ENCODE results near the gene UQCC3.

The UQCC3 gene

DNA sequence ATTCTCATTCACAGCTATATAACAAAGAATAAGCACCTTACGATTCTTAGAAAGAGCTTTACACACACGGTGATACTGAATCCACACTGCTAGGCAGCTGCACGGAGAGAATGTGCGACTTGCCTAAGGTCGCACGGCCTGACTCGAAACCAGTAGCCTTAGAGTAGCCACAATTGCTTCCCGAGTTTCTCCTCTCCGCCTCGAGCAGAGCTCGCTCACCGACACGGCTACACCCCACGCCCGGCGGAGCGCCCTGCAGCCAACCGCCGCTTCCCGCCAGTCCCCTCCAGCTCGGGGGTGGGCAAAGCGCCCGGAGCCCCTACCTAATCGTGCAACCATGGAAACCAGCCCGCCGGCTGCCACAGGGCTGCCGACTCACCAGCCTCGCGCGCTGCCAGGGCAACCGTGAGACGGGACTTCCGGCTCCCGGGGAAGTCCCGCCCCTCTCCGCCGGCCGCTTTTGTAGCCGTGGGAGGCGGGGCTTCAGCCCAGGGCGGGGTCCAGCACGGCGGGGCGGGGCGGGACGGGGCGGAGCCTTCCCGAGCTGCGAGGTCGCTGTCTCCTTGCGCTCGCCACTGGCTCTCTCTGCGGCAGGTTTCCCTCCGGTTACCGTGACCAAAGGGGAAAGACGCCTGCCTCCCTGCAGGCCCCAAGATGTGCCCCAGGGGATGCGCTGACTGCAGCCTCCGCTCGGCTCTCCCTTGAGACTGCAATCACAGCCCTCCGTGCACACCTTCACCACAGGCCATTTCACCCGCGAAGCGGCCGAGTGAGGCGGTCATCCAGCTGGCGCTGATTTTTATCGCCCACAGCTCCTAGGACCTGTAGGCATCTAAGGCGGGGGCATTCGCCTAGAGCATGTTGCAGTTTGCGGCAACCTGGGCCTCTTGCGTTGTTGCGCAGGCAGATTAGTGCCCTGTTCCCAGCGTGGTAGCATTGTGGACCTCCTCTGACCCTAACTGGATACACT is 34.7 kb downstream of the UQCC3 start:
- DNase-seq = peak; percentile 88

DNA sequence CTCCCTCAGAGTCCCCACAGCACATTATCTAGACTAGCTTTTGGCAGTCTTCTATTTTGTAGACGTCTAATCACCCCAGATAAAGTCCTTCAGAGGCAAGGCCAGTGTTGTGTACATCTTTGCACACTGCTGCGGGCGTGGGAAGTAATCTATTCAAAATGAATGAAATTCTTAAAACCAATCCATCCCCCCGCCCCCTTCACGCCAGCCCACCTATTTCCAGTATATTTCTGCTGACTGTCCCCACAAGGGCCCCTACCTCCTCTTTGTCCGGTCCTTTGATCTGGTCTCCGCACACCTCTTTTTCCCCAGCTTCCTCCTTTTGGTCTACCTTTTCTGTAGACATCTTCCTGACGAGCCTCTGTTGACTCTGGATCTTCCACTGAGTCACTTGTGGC is 35.4 kb downstream of the UQCC3 start:
- DNase-seq = no peak

DNA sequence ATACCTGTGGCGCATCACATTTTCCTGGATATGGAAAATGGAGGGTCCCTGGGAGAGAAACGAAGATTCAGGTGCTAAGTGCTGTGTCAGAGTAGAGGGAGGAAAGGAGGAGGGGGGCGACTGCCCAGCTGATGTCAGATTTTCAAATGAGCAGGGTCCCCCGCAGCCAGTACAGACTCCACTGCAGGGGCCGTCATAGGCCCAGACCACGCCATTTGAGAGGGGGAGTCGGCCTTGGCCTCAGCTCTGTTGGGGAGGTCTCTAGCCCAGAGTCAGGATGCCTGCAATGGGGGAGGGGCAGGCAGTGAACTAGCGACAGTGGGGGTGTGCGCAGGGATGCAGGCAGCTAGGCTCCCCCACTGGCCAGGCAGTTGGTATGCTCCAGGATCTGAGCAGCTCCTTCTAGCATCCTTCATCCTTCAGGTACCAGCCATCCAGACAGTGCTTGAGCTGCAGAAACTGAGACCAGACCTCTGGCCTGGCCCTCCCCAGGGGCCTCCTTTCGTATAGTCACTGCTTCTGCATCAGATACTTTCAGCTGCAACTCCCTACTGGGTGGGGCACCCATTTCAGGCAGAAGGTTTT is 35.9 kb downstream of the UQCC3 start, which contains the start of the genes BSCL2 and GNG3:
TSS of gene BSCL2 (minus strand) at position 148 of the 585 bp plus-strand sequence. CDS start 229 bp downstream, outside the sequence.
TSS of gene GNG3 (plus strand) at position 400 of the 585 bp plus-strand sequence. CDS start 620 bp downstream, outside the sequence.
- no peak for DNase-seq

DNA sequence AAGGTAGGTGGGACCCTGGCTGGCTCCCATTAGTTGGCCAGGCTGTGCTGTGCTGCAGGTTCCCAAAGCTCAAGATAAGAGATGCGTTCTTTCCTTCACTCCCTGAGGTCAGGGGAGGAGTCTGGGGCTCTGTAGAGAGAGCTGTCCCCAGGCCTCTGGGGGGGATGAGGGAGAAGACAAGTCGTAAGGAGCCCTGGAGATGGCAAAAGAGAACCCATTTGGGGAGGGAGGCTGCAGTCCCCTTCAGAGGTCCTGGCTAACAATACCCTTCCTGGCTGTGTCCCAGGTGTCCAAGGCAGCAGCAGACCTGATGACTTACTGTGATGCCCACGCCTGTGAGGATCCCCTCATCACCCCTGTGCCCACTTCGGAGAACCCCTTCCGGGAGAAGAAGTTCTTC is 36.9 kb downstream of the UQCC3 start:
- DNase-seq = no peak

DNA sequence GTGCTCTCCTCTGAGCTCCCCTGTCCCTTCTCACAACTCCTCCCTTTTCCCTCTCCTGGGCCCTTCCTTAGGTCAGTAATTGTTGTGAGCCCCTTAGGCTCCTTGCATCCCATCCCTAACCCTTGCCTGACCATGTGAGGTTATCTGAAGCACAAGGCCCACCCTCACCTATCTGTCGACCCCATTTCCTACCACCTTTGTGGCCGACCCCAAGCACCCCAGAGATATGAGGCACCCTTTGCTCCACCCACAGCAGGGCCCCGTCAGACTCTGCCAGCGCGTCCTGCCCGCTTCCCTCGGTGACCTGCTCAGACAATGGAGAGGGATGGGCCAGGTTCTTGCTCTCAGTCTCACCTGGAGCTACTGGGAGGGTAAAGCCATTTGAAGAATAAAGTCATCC is 37.3 kb downstream of the UQCC3 start:
- DNase-seq = no peak

DNA sequence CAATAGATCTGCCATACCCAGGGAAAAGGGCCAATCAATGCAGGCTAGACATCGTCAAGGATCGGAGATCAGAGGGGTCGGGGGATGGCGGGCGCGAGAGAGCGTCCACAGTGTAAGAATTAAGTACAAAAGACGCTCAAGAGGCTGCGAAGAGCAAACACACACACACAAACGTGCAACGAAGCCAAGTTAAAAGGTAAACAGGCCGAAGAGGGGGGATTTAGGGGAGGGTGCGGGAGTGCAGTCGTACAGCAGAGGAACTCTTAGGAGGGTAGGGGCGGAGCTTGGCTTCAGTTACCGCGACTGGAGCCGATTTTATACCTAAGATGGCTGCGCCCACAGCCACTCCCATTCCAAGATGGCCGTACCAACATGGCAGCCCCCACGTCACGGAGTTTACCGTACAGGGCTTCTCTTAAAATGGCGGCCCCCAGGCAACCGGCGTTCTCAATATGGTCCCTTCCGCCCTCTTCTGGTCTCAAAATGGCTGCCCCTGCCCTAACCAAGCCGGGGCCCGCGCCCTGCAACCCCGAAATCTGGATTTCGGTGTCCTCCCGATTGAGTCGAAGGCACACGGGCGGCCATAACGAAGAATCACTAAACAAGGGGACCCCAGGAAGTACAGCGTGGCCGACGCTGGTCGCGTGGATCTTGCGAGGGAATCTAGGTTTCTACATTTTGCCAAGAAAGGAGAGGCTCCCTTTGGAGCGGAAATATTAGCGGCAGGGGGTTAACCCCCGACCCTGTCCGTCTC is 38.0 kb downstream of the UQCC3 start:
- DNase-seq = peak; percentile 89

DNA sequence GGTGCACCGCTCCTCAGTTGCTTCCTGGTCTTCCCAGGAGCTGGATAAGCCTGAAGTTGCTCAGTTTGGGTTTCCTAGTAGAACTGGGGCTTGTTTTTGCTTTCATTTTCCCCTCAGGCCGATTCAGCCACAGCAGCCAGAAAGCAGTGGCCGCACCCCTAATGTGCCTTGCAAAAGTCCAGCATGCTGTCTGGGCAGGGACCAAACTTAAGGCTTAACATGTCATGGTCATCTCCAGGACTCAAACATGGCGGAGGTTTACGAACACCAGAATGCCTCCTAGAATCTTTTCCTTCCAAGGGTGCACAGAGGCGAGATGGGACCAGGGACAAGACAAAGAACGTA is 38.5 kb downstream of the UQCC3 start:
- DNase-seq = no peak

DNA sequence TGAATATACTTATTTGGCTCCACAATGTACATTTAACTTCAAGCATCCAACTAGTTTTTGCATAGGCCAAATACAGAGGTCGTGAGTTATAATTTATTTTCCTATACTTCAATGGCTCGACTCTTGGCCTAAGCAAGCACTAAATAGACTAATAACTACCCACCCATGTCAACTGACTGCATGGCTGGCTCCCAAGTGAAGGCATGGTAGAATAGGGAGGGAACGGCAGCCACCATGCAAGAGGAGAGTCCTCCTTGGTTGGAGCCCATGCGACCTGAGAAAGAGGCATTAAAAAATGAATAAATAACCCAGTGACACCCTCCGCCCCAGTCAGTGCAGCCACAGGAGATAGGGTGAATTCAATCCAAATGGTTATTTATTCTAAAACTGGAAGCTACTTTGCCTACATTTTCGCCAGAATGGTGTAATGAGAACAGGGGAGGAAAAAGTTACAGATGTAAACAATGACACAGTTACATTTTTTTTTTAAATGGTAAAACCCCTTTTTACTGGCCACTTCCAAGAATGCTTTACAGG is 40.9 kb downstream of the UQCC3 start:
- no peak for DNase-seq

DNA sequence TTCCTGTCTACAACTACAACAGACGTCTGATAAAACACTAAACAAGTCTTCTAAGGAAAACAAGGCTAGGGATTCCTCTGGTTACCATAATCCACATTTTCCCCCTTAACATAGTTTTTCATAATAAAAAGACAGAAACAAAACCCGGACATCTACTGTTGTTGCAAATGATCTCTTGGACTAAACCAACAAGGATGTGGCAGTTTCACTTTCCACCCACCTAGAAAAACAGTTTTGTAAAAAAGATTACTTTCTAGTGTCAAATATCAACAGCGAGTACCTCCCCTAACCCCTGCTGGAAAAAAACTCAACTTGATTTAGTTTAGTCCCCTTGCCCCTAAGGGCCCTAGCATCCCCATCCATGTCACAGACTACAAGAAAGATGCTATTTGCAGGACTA is 41.4 kb downstream of the UQCC3 start:
- DNase-seq = no peak

DNA sequence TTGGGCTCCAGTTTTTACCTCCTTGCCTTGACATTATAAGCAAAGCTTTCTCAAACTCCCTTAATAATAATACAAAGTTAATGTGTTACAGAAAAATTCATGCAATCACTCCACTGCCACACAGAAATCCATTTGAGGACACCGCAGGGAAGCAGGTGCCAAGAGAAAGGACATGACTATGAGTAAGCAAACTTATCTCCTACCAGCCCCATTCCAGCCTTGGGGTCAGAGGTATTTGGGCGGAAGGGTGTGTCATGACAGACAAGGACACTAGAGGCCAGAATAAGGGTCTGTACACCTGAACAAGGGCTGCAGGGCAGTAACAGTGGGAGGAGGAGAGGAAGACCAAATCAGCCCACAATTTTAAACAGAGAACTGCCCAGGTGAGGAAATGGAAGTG is 41.9 kb downstream of the UQCC3 start:
- no peak for DNase-seq

DNA sequence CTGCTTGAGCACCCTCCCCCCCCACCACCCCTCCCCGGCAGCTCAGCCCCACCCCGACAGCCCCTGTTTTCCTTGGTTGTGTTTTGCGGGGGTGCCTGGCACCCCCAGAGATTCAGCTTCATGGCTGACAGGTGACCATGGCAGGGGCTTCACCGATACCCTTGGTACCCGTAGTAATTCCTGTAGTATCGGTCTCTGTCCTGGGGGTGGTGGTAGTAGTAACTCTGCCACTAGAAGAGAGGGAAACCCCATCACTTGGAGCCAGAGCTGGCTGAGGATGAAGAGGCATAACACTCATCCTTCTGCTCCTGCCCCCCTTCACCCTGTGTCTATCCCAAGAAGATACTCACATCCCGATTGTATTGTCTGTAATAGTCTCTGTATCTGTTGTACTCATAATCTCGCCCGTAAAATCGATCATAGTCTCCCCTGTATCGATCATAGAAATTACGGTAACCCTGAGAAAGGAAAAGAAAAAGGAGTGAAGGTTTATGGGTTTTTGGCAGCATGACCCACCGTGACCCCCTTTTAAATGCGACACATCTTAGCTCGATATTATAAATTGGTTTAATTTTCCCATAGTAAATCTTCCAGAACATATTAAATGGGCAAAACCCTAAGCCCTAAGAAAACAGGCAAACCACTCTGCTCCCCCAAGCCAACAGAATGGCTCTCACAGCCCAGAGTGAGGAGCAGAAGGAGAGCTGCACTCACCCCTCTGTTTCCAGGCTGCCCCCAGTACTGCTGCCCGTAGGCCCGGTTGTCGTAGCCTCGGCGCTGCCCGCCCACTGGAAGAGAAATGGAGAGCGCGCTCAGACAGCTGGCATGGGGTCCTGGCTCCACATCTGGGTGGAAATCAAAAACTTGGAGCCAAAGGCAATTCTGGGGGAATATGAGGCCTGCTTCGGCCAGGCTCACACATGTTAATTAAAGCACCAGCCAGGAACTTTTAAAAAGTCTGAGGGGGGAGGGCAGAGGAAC is 44.0 kb downstream of the UQCC3 start:
- DNase-seq = no peak

DNA sequence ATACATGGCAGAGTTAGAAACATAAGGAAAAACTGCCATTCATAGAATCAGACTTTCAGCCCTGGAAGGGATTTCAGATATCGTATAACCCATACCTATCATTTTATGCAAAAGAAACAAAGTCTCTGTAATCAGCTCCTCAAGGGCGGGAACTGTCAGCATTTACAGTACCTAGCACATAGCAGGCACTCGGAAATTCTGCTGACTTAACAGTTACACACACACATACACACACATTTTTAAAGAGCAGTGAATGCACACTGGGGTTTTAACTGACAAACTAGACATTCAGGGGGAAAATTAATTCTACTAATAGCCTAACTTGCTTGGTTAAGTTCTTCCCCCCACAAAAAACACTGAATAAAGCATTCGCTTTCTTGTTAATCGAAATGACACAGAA is 44.7 kb downstream of the UQCC3 start:
- no peak for DNase-seq

DNA sequence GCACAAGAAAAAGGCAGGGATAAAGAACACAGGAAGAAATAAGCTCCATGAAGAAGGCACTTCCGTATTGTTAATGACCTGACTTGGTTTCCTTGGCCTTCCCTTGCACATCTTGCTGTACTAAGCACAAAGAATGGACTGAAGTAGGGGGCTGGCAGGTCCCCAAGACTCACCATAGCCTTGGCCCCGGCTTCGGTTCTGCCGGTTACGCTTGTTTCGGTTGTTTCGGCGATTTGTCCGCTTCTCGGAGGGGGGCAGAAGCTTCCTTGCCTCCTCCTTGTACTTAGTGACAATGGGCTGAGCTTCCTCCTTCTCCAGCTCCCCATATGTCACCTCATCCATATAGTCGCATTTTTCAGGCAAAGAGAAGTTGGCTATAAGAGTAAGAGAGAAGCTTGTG is 45.3 kb downstream of the UQCC3 start:
- no peak for DNase-seq

DNA sequence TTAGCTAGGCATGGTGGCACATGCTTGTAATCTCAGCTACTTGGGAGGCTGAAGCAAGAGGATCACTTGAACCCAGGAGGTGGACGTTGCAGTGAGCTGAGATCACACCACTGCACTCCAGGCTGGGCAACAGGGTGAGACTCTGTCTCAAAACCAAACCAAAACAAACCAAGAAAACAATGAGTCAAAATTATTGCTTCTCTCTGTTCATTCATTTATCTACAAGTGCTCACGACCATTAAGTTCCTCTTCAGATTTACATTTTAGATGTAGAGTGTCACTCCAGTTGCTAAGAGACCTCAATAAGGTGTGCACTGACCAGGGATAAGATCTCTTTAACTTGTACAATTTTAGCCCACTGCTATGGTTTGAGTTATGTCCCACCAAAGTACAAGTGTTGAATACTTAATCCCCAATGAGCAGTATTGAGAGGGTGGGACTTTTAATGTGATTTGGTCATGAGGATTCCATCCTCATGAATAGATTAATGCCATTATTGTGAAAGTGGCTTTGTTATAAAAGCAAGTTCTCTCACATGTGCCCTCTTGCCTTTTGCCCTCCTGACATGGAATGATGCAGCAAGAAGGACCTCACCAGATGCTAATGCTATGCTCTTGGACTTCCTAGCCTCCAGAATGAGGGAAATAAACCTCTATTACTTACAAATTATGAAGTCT is 48.0 kb downstream of the UQCC3 start:
- no peak for DNase-seq

DNA sequence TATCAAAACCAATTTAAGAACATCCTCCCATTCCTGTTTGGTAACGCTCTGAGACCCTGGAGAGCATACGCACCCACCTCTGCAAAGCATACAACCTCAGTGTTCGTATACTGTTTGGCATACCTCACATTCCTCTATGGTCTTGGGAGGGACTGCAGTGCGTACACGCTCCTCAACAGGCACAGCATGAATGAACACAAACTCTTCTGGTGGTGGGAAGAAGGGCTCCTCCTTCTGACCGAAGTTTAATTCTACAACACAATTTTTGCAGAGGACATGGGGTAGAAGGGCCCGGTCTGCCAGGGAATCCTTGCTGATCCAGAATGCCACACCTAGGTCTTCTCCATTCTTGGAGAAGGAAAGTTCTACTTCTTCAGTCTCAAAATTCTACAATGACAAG is 50.5 kb downstream of the UQCC3 start:
- no peak for DNase-seq

All from NCI-H1048 (cell line).